Measurements from ENCODE around the gene ZAP70. TPM values are rescaled to one million over a fixed set of nuclear protein-coding genes. Genes with fewer than 3 reads are reported as not detected.

ZAP70 gene
- total RNA-seq, 6 experiments from 2014 or later = 0.74 to 2.1 (median 1.4) TPM

DNA sequence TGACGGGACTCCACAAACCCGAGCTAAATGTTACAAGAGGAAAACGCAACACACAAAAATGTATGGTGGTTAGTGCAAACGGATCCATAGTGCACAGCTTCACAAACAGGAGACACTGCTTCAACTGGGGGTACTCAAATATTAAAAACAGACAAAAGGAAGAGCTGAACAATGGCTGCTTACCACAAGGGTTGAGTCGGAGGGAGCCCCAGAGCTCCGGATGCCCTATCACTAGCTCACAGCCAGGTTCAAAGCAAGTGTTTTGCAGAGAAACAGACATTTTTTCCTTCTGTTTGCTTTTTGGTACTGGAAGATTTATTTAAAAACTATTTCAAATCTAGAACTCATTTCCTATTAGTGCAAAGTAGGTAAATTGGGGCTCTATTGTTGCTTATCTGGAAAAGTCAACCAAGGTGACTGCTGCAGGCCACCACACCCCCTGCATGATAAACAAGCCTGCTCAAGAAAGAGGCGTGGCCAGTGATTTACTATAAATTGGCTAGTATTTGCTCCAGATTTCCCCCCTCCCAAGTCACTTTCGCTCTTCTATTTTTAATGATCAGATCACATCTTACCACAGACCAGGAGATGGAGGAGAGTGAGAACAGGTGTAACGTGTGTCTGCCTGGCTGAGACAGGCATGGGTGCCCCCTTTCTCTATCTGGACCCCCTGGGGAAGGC, 46.5 kb downstream of the ZAP70 start:
- no peaks in the 10 kb centered on the region for H3K4me1 ChIP-seq
- peaks cover 0 to 72% (median 18%) of the 10 kb centered on the region in 4 donors for H3K36me3 ChIP-seq
- H3K27ac ChIP-seq = no peak overlapping the region
- no peaks in the 10 kb centered on the region for H3K9me3 ChIP-seq
- no peak for DNase-seq
- ATAC-seq = no peak
- TF ChIP-seq CTCF (IDR thresholded peaks at IDR 0.05) = no peak
- no peak for TF ChIP-seq POLR2A (IDR thresholded peaks at IDR 0.05)
- 80% methylated on average over 8 of the region's 9 CpGs for WGBS (ENCODE audit: insufficient coverage, low coverage, low lambda C conversion rate, missing lambda C conversion rate)
- intact Hi-C loops (cut with DNase I) = no loop called here
- H3K4me3 ChIP-seq = no peak overlapping the region
- H3K27me3 ChIP-seq = no peaks in the 10 kb centered on the region

GRCh38 chr2:97760480-97761049, 47.2 kb downstream of the ZAP70 start:
- no peak for DNase-seq

DNA sequence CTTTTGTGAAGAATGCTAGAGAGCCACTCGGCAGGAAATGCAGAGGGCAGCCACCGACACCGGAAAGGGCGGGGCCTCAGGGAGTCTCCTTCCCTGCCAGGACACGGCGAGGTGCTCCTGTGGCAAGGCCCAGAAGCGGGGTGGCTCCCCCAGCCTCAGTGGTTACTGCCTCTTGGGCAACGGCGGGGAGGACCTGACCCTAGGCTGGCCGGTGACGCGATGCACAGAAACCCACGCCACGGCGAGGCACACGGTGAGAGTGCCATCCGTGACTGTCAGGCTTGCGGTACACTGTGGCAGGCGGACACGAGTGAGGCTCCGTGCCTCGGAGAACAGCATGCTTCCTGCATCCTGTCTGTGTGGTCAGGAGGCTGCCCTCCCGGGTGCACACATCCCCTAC, 47.8 kb downstream of the ZAP70 start:
- TF ChIP-seq CTCF (IDR thresholded peaks at IDR 0.05) (no peak), POLR2A (IDR thresholded peaks at IDR 0.05) (no peak)
- H3K9me3 ChIP-seq = no peaks in the 10 kb centered on the region
- no peaks in the 10 kb centered on the region for H3K4me1 ChIP-seq
- ATAC-seq (peak in 2 of 4 donors; percentile 18 to 33), DNase-seq (no peak)
- no peaks in the 10 kb centered on the region for H3K27me3 ChIP-seq
- H3K36me3 ChIP-seq = peaks cover 0 to 82% (median 24%) of the 10 kb centered on the region in 4 donors
- no peak overlapping the region for H3K4me3 ChIP-seq
- no peak overlapping the region for H3K27ac ChIP-seq
- no CpG with 5 or more reads among the region's 23 CpGs for WGBS (ENCODE audit: insufficient coverage, low coverage, low lambda C conversion rate, missing lambda C conversion rate)
- intact Hi-C loops (cut with DNase I) = no loop called here

More at GRCh38 chr2:97760480-97761049, 47.2 kb downstream of the ZAP70 start:
- Histone ChIP-seq H3K4me1 (no peaks in the 10 kb centered on the region), H3K27ac (no peak overlapping the region), H3K36me3 (peaks cover 0 to 79% (median 22%) of the 10 kb centered on the region in 4 donors), H3K9me3 (no peaks in the 10 kb centered on the region), H3K27me3 (no peaks in the 10 kb centered on the region), H3K4me3 (no peak overlapping the region)
- ATAC-seq = no peak
- intact Hi-C loops (cut with DNase I) = no loop called here
- TF ChIP-seq POLR2A (IDR thresholded peaks at IDR 0.05) (no peak), CTCF (IDR thresholded peaks at IDR 0.05) (no peak)
- 92% methylated on average over 10 of the region's 17 CpGs for WGBS (ENCODE audit: insufficient coverage, low coverage, low lambda C conversion rate, missing lambda C conversion rate)

GRCh38 chr2:97763176-97763845, 49.9 kb downstream of the ZAP70 start:
- Histone ChIP-seq H3K9me3 (no peaks in the 10 kb centered on the region), H3K36me3 (peaks cover 0 to 69% (median 17%) of the 10 kb centered on the region in 4 donors), H3K4me1 (no peaks in the 10 kb centered on the region), H3K27ac (no peak overlapping the region), H3K4me3 (no peak overlapping the region), H3K27me3 (no peaks in the 10 kb centered on the region)
- no peak for ATAC-seq
- TF ChIP-seq CTCF (IDR thresholded peaks at IDR 0.05) = no peak
- no peak for TF ChIP-seq POLR2A (IDR thresholded peaks at IDR 0.05)
- intact Hi-C loops (cut with DNase I) = no loop called here
- no peak for DNase-seq
- WGBS (ENCODE audit: insufficient coverage, low coverage, low lambda C conversion rate, missing lambda C conversion rate) = 95% methylated on average over 18 of the region's 20 CpGs

All from right lobe of liver (tissue), 6 donors.